B cell (primary cell): ENCODE measurements around the gene ALDH4A1. TPM values are rescaled to one million over a fixed set of nuclear protein-coding genes. Genes with fewer than 3 reads are reported as not detected.

ENCODE experiments used
- ATAC-seq: fragments of 200-7000 bp; cut with Tn5 transposase; one replicate; pipeline ENCODE4 v1.10.0; 2021; ENCODE audit warnings: low read depth, mild to moderate bottlenecking, moderate number of reproducible peaks, moderate library complexity
- CTCF ChIA-PET: fragments of 350-600 bp; sonication (Branson Sonifier 250); formaldehyde crosslinking; loops from one replicate; lab custom pipeline; 2021; ENCODE audit warnings: antibody characterized with exemption, inconsistent platforms; lab: Charles Lee
- POLR2A ChIA-PET: fragments of 350-600 bp; sonication (Branson Sonifier 250); formaldehyde crosslinking; loops from one replicate; lab custom pipeline; 2021; ENCODE audit warnings: antibody characterized with exemption; lab: Charles Lee
- DNase-seq: peaks from one replicate; pipeline ENCODE4 v3.0.0; 2013
- H2AFZ ChIP-seq: 2 replicates; pipeline ENCODE4 v1.6.1; 2012; ENCODE audit warnings: mild to moderate bottlenecking, low read depth, low read length; ENCODE audit not compliant: insufficient read depth, poor library complexity, severe bottlenecking
- H3K27ac ChIP-seq, 2 donors: 1 replicate in 1 of 2; 2 replicates in 1 of 2; pipeline ENCODE4 v1.5.1; 2012 to 2013; ENCODE audit warnings: low read length in 2 of 2, mild to moderate bottlenecking in 2 of 2, moderate library complexity in 1 of 2
- H3K27me3 ChIP-seq, 4 experiments: fragments of 200-600 bp in 1 of 4; sonication (generic) in 1 of 4; replicated peaks in 1 of 4; 1 replicate in 2 of 4; 2 replicates in 2 of 4; pipeline versions ENCODE4 v1.6.1 to v1.7.0; 2013 to 2016; ENCODE audit warnings: low read length in 3 of 4, mild to moderate bottlenecking in 2 of 4, mixed read lengths in 1 of 4, moderate library complexity in 1 of 4; ENCODE audit not compliant: insufficient read depth in 4 of 4, control insufficient read depth in 3 of 4; ENCODE audit errors: control extremely low read depth in 1 of 4
- H3K36me3 ChIP-seq, 2 experiments: replicated peaks in 1 of 2; 1 replicate in 1 of 2; 2 replicates in 1 of 2; pipeline versions ENCODE4 v1.6.1 to v1.7.1; 2013; ENCODE audit warnings: low read length in 1 of 2; ENCODE audit not compliant: insufficient read depth in 2 of 2, control insufficient read depth in 1 of 2; ENCODE audit errors: control extremely low read depth in 1 of 2, extremely low read depth in 1 of 2
- H3K4me1 ChIP-seq, 2 donors: fragments of 200-600 bp in 1 of 2; sonication (generic) in 1 of 2; 1 replicate in 1 of 2; 2 replicates in 1 of 2; pipeline versions ENCODE4 v1.5.1 to v1.6.1; 2013 to 2017; ENCODE audit warnings: low read length in 2 of 2; ENCODE audit not compliant: control insufficient read depth in 2 of 2, insufficient read depth in 2 of 2
- H3K4me2 ChIP-seq: replicated peaks from 2 replicates; pipeline ENCODE3; 2012; ENCODE audit warnings: mild to moderate bottlenecking, low read depth, low read length; ENCODE audit not compliant: poor library complexity, severe bottlenecking
- H3K4me3 ChIP-seq, 5 experiments: fragments of 200-600 bp in 1 of 5; sonication (generic) in 1 of 5; 1 replicate in 3 of 5; 2 replicates in 2 of 5; pipeline versions ENCODE4 v1.5.1 to v1.7.0; 2011 to 2016; ENCODE audit warnings: low read length in 4 of 5, mild to moderate bottlenecking in 4 of 5, low read depth in 2 of 5, control low read depth in 1 of 5, moderate library complexity in 1 of 5; ENCODE audit not compliant: insufficient read depth in 1 of 5; ENCODE audit errors: control extremely low read depth in 1 of 5, extremely low read depth in 1 of 5
- H3K79me2 ChIP-seq: fragments of 200-600 bp; sonication (generic); one replicate; pipeline ENCODE4 v1.6.0; 2016; ENCODE audit warnings: low read length; ENCODE audit not compliant: control insufficient read depth, insufficient read depth
- H3K9ac ChIP-seq: fragments of 200-600 bp; sonication (generic); 2 replicates; pipeline ENCODE4 v1.6.1; 2017; ENCODE audit warnings: mild to moderate bottlenecking, low read length, moderate library complexity
- H3K9me3 ChIP-seq, 3 donors: one replicate each; pipeline versions ENCODE4 v1.6.1 to v1.7.1; 2013; ENCODE audit warnings: low read length in 2 of 3; ENCODE audit not compliant: control insufficient read depth in 2 of 3, insufficient read depth in 1 of 3; ENCODE audit errors: control extremely low read depth in 1 of 3
- H4K20me1 ChIP-seq: 2 replicates; pipeline ENCODE4 v1.6.0; 2012; ENCODE audit warnings: mild to moderate bottlenecking, low read length; ENCODE audit not compliant: insufficient read depth, control insufficient read depth, poor library complexity, severe bottlenecking
- H3K27ac Mint-ChIP-seq: one replicate; pipeline ENCODE4 v1.8.0; 2021; ENCODE audit warnings: mixed read lengths
- H3K27me3 Mint-ChIP-seq: one replicate; pipeline ENCODE4 v1.8.0; 2021; ENCODE audit warnings: mixed read lengths
- H3K4me1 Mint-ChIP-seq: one replicate; pipeline ENCODE4 v1.8.0; 2021; ENCODE audit warnings: mixed read lengths
- H3K4me3 Mint-ChIP-seq: one replicate; pipeline ENCODE4 v1.8.0; 2021; ENCODE audit warnings: mixed read lengths
- H3K9me3 Mint-ChIP-seq: one replicate; pipeline ENCODE4 v1.8.0; 2022; ENCODE audit warnings: mixed read lengths; ENCODE audit not compliant: insufficient read depth
- EZH2 ChIP-seq: IDR thresholded peaks from 2 replicates; pipeline ENCODE4 v1.6.1; 2012; ENCODE audit warnings: borderline replicate concordance, low read depth, mild to moderate bottlenecking, moderate library complexity, low read length; ENCODE audit not compliant: insufficient read depth, poor library complexity, severe bottlenecking
- WGBS: methylation state at CpG from one replicate; pipeline ENCODE4 v1.1.5; 2013; ENCODE audit warnings: missing lambda C conversion rate; ENCODE audit not compliant: insufficient coverage; 5-methylcytosine and 5-hydroxymethylcytosine counted together
- intact Hi-C: fragments of 100-400 bp; cut with micrococcal nuclease; formaldehyde crosslinking; loops from one replicate; pipeline ENCODE4 v1.10.0; 2022
- polyA plus RNA-seq: library from polyadenylated mRNA; depleted of rRNA; stranded (reverse); fragments of >200 nt; gene quantifications from 2 replicates; pipeline ENCODE4 v1.2.3, GENCODE V29; 2012
- total RNA-seq, 2 donors: library from RNA; stranded (reverse); fragments of 120-200 nt in 1 of 2; gene quantifications; 1 replicate in 1 of 2; 2 replicates in 1 of 2; pipeline versions ENCODE4 v1.2.3 to v1.2.4, GENCODE V29; 2013 to 2022
- TF ChIP-seq, protein P1 (sequence below): fragments of 200-600 bp; IDR thresholded peaks from one replicate; pipeline ENCODE4 v1.8.0; 2022; ENCODE audit warnings: antibody characterized with exemption, mild to moderate bottlenecking

The ALDH4A1 gene
- total and polyA plus RNA-seq, 2 donors (not counting 1 experiment from before 2014, with no cell fraction given): 2.7 to 3.4 TPM

DNA sequence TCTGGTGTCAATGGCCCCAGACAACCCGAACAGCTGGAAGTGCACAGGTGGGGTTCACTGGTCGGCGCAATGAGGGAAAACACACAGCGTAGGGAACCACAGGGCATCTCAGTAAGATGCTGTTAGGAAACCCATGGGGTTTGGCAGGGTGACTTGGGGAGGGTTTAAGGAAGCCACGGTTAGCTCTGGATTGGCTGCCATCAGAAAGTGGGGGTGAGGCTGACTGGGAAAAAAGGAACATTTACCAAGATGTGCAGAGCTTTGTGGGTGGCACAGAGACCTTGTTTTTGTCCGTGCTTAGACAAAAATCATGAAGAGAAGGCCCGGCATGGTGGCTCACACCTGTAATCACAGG, 11.0 kb downstream of the ALDH4A1 start:
- ChIA-PET CTCF (interaction anchor here (0.8 to 1.5 kb wide), 4 partner anchors 16 to 82 kb away, joined by 3 to 7 read pairs (median 4); no protein-coding TSS in a partner anchor), POLR2A (no interaction called here)
- Histone ChIP-seq H4K20me1 (no peaks in the 10 kb centered on the region), H3K4me2 (no peak overlapping the region), H3K27me3 (no peaks in the 10 kb centered on the region), H3K27ac (no peak overlapping the region), H3K36me3 (peaks cover 0 to 5% of the 10 kb centered on the region in 2 experiments), H3K4me1 (no peaks in the 10 kb centered on the region), H2AFZ (no peak overlapping the region), H3K79me2 (no peaks in the 10 kb centered on the region), H3K9ac (no peak overlapping the region), H3K4me3 (no peak overlapping the region), H3K9me3 (no peaks in the 10 kb centered on the region)
- no peak for DNase-seq
- WGBS: 98% methylated on average over 7 of the region's 7 CpGs
- no peak overlapping the region for H3K27ac Mint-ChIP-seq
- intact Hi-C loops: no loop called here
- no peaks in the 10 kb centered on the region for H3K27me3 Mint-ChIP-seq
- no peaks in the 10 kb centered on the region for H3K4me1 Mint-ChIP-seq
- no peak for ATAC-seq
- H3K4me3 Mint-ChIP-seq: no peak overlapping the region
- no peaks in the 10 kb centered on the region for H3K9me3 Mint-ChIP-seq
- TF ChIP-seq, protein P1, sequence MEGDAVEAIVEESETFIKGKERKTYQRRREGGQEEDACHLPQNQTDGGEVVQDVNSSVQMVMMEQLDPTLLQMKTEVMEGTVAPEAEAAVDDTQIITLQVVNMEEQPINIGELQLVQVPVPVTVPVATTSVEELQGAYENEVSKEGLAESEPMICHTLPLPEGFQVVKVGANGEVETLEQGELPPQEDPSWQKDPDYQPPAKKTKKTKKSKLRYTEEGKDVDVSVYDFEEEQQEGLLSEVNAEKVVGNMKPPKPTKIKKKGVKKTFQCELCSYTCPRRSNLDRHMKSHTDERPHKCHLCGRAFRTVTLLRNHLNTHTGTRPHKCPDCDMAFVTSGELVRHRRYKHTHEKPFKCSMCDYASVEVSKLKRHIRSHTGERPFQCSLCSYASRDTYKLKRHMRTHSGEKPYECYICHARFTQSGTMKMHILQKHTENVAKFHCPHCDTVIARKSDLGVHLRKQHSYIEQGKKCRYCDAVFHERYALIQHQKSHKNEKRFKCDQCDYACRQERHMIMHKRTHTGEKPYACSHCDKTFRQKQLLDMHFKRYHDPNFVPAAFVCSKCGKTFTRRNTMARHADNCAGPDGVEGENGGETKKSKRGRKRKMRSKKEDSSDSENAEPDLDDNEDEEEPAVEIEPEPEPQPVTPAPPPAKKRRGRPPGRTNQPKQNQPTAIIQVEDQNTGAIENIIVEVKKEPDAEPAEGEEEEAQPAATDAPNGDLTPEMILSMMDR: no peak
- no peak for TF ChIP-seq EZH2

DNA sequence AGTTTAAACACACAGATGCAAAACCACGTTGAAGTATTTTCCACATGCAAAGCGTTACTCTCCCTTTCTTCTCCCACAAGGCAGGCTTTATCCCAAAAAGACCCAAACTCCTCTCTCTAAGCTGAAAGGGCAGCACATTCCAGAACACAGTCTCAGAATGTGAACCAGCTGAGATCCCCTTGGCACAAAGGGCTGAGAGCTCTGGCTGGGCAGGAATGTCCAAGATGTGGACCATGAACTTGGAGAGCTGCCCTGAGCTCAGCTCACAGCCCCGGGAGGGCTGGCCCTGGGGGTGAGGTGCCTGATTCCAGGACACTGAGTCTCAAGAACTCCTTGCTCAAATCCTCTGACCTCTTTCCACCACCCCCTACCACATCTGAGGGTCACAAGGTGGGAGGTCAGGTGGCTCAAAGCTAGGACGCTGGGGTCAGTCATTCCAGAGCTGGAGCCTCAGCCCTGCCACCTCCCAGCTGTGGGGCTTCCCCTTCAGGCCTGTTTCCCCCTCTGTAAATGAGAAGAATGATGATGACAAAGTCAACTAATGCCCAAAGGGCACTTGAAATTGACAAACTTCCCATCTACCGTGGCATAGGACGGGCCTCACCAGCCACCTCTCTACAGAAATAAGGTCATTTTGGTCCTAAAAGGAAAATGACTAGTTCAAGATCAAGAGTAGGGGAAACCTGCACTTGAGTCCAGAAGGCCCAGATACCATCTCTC, 11.5 kb downstream of the ALDH4A1 start:
- intact Hi-C loops: no loop called here

More for the DNA sequence above, 11.5 kb downstream of the ALDH4A1 start:
- Mint-ChIP-seq H3K4me3 (no peak overlapping the region), H3K4me1 (no peaks in the 10 kb centered on the region), H3K27me3 (no peaks in the 10 kb centered on the region), H3K27ac (no peak overlapping the region), H3K9me3 (no peaks in the 10 kb centered on the region)
- CTCF ChIA-PET: interaction anchor here (0.8 to 1.5 kb wide), 4 partner anchors 16 to 82 kb away, joined by 3 to 7 read pairs (median 4); no protein-coding TSS in a partner anchor
- Histone ChIP-seq H3K36me3 (peaks cover 0 to 5% of the 10 kb centered on the region in 2 experiments), H3K27me3 (no peaks in the 10 kb centered on the region), H3K9me3 (no peaks in the 10 kb centered on the region), H3K4me1 (no peaks in the 10 kb centered on the region), H3K27ac (no peak overlapping the region), H3K4me3 (no peak overlapping the region), H4K20me1 (no peaks in the 10 kb centered on the region), H2AFZ (no peak overlapping the region), H3K9ac (no peak overlapping the region), H3K4me2 (no peak overlapping the region), H3K79me2 (no peaks in the 10 kb centered on the region)
- POLR2A ChIA-PET: no interaction called here
- ATAC-seq (no peak), DNase-seq (no peak)
- no peak for TF ChIP-seq EZH2
- TF ChIP-seq, protein P1: no peak
- 100% methylated on average over 4 of the region's 6 CpGs for WGBS
